HUES6 (cell line): ENCODE measurements around the gene TMEM95.
A peak's percentile ranks its signal among the peaks of the same experiment; 100 is the strongest.
"Not testable (repeated sequence)": the region's sequence is repeated elsewhere in the genome, so short reads cannot be mapped to it uniquely, and the experiment has no call there.

ENCODE experiments used
- H3K27ac ChIP-seq: 2 replicates; pipeline ENCODE4 v1.7.0; 2013; ENCODE audit warnings: low read depth, mild to moderate bottlenecking, low read length, inconsistent platforms
- H3K27me3 ChIP-seq: 2 replicates; pipeline ENCODE4 v1.6.1; 2013; ENCODE audit warnings: low read length; ENCODE audit not compliant: control insufficient read depth, insufficient read depth
- H3K36me3 ChIP-seq: 2 replicates; pipeline ENCODE4 v1.6.1; 2013; ENCODE audit warnings: low read length; ENCODE audit not compliant: control insufficient read depth, insufficient read depth
- H3K4me1 ChIP-seq: 2 replicates; pipeline ENCODE4 v1.6.1; 2013; ENCODE audit warnings: low read length; ENCODE audit not compliant: control insufficient read depth, insufficient read depth
- H3K4me3 ChIP-seq: 2 replicates; pipeline ENCODE4 v1.5.1; 2013; ENCODE audit warnings: low read depth, low read length
- H3K9ac ChIP-seq: one replicate; pipeline ENCODE4 v1.6.1; 2013; ENCODE audit warnings: mild to moderate bottlenecking, low read length
- H3K9me3 ChIP-seq: 2 replicates; pipeline ENCODE4 v1.6.1; 2013; ENCODE audit warnings: low read depth, low read length; ENCODE audit not compliant: control insufficient read depth, insufficient read depth

The TMEM95 gene

GRCh38 chr17:7327056-7327455 is 27.9 kb upstream of the TMEM95 start:
- no peak overlapping the region for H3K9ac ChIP-seq

GRCh38 chr17:7327501-7327900 is 27.5 kb upstream of the TMEM95 start:
- Histone ChIP-seq H3K4me1 (peaks cover 3% of the 10 kb centered on the region; the same call in 1 of the 2 replicates), H3K27me3 (no peaks in the 10 kb centered on the region), H3K9me3 (no peaks in the 10 kb centered on the region), H3K36me3 (peaks cover 41% of the 10 kb centered on the region), H3K27ac (no peak overlapping the region), H3K4me3 (no peak overlapping the region), H3K9ac (no peak overlapping the region)

More at GRCh38 chr17:7327056-7327455, 27.9 kb upstream of the TMEM95 start:
- no peaks in the 10 kb centered on the region for H3K9me3 ChIP-seq
- no peaks in the 10 kb centered on the region for H3K27me3 ChIP-seq
- no peak overlapping the region for H3K4me3 ChIP-seq
- H3K4me1 ChIP-seq: no peaks in the 10 kb centered on the region; the same call in 1 of the 2 replicates
- H3K27ac ChIP-seq: no peak overlapping the region
- peaks cover 46% of the 10 kb centered on the region for H3K36me3 ChIP-seq

GRCh38 chr17:7328009-7328408 is 26.9 kb upstream of the TMEM95 start:
- H3K4me1 ChIP-seq: peaks cover 3% of the 10 kb centered on the region; the same call in 1 of the 2 replicates
- no peak overlapping the region for H3K27ac ChIP-seq
- peak overlapping the region; percentile 96 for H3K4me3 ChIP-seq
- no peaks in the 10 kb centered on the region for H3K9me3 ChIP-seq
- H3K36me3 ChIP-seq: peaks cover 36% of the 10 kb centered on the region
- H3K27me3 ChIP-seq: no peaks in the 10 kb centered on the region
- no peak overlapping the region for H3K9ac ChIP-seq

GRCh38 chr17:7328840-7329373 is 26.0 kb upstream of the TMEM95 start, which contains the start of gene NEURL4:
TSS of gene NEURL4 (minus strand) at chr17:7329335. CDS start at chr17:7329312, 23 bp downstream.
- H3K4me1 ChIP-seq: peaks cover 3% of the 10 kb centered on the region; the same call in 1 of the 2 replicates
- peak within 1 kb of the TSS; percentile 79 for H3K27ac ChIP-seq
- H3K9ac ChIP-seq: peak within 1 kb of the TSS; percentile 75
- peak within 1 kb of the TSS; percentile 96 for H3K4me3 ChIP-seq
- H3K36me3 ChIP-seq: peaks cover 27% of the 10 kb centered on the region
- no peaks in the 10 kb centered on the region for H3K27me3 ChIP-seq
- H3K9me3 ChIP-seq: no peaks in the 10 kb centered on the region

GRCh38 chr17:7329374-7329996 is 25.5 kb upstream of the TMEM95 start:
- peak overlapping the region; percentile 96 for H3K4me3 ChIP-seq
- peak overlapping the region; percentile 79 for H3K27ac ChIP-seq
- H3K27me3 ChIP-seq: no peaks in the 10 kb centered on the region
- H3K36me3 ChIP-seq: peaks cover 23% of the 10 kb centered on the region
- H3K4me1 ChIP-seq: peaks cover 3% of the 10 kb centered on the region; the same call in 1 of the 2 replicates
- H3K9me3 ChIP-seq: no peaks in the 10 kb centered on the region
- peak overlapping the region; percentile 75 for H3K9ac ChIP-seq

- Histone ChIP-seq H3K27me3 (no peaks in the 10 kb centered on the region), H3K4me1 (peaks cover 3% of the 10 kb centered on the region; the same call in 1 of the 2 replicates), H3K36me3 (peaks cover 19% of the 10 kb centered on the region), H3K27ac (peak overlapping the region; percentile 79), H3K4me3 (peak overlapping the region; percentile 96), H3K9me3 (no peaks in the 10 kb centered on the region), H3K9ac (peak overlapping the region; percentile 75)
Observed at GRCh38 chr17:7329997-7330637, 24.8 kb upstream of the TMEM95 start.

- Histone ChIP-seq H3K9ac (peak overlapping the region; percentile 54), H3K4me3 (peak overlapping the region; percentile 96), H3K9me3 (no peaks in the 10 kb centered on the region), H3K27ac (peak overlapping the region; percentile 41; the same call in 1 of the 2 replicates), H3K36me3 (peaks cover 14% of the 10 kb centered on the region), H3K27me3 (no peaks in the 10 kb centered on the region), H3K4me1 (peaks cover 3% of the 10 kb centered on the region; the same call in 1 of the 2 replicates)
Observed at GRCh38 chr17:7330638-7331015, 24.3 kb upstream of the TMEM95 start.

- peaks cover 16% of the 10 kb centered on the region for H3K4me1 ChIP-seq
- no peaks in the 10 kb centered on the region for H3K9me3 ChIP-seq
- H3K27ac ChIP-seq: no peak overlapping the region
- no peak overlapping the region for H3K9ac ChIP-seq
- H3K4me3 ChIP-seq: no peak overlapping the region
- no peaks in the 10 kb centered on the region; the same call in 1 of the 2 replicates for H3K36me3 ChIP-seq
- no peaks in the 10 kb centered on the region for H3K27me3 ChIP-seq
Observed at GRCh38 chr17:7332111-7332510, 22.8 kb upstream of the TMEM95 start.

- not testable (repeated sequence) for H3K4me3 ChIP-seq, H3K9ac ChIP-seq, H3K27me3 ChIP-seq, H3K36me3 ChIP-seq, H3K9me3 ChIP-seq, H3K27ac ChIP-seq
- peaks cover 22% of the 10 kb centered on the region for H3K4me1 ChIP-seq
Observed at GRCh38 chr17:7332600-7333069, 22.3 kb upstream of the TMEM95 start.

- Histone ChIP-seq H3K27ac (no peak overlapping the region), H3K4me3 (no peak overlapping the region), H3K9me3 (no peaks in the 10 kb centered on the region), H3K9ac (no peak overlapping the region), H3K27me3 (no peaks in the 10 kb centered on the region), H3K4me1 (peaks cover 23% of the 10 kb centered on the region), H3K36me3 (no peaks in the 10 kb centered on the region)
Observed at GRCh38 chr17:7334938-7335538, 19.9 kb upstream of the TMEM95 start.

GRCh38 chr17:7335765-7336164 is 19.2 kb upstream of the TMEM95 start:
- H3K4me1 ChIP-seq: peaks cover 23% of the 10 kb centered on the region
- H3K27me3 ChIP-seq, H3K36me3 ChIP-seq, H3K9me3 ChIP-seq, H3K27ac ChIP-seq, H3K4me3 ChIP-seq, H3K9ac ChIP-seq: not testable (repeated sequence)
